ENCODE results near the gene INPP4B. TPM values are rescaled to one million over a fixed set of nuclear protein-coding genes. Genes with fewer than 3 reads are reported as not detected.
A peak's percentile ranks its signal among the peaks of the same experiment; 100 is the strongest.
"Not testable (repeated sequence)": the region's sequence is repeated elsewhere in the genome, so short reads cannot be mapped to it uniquely, and the experiment has no call there.

Gene INPP4B
- total and polyA plus RNA-seq, 2 donors: 2.3 to 7.8 TPM

- Histone ChIP-seq H3K27ac (ENCODE audit: low read depth in 1 of 2, low read length in 1 of 2) (peak overlapping the region; percentile 52 to 85), H3K4me3 (ENCODE audit: low read length in 2 of 2) (no peak overlapping the region), H3K36me3 (ENCODE audit: control insufficient read depth in 2 of 2, insufficient read depth in 2 of 2, low read length in 1 of 2) (no peaks in the 10 kb centered on the region), H3K4me1 (ENCODE audit: control insufficient read depth in 2 of 2, insufficient read depth in 2 of 2, low read length in 2 of 2) (peaks cover 4 to 13% of the 10 kb centered on the region in 2 donors), H3K9me3 (ENCODE audit: control insufficient read depth in 2 of 2, insufficient read depth in 1 of 2, low read length in 1 of 2) (peaks cover 0 to 9% of the 10 kb centered on the region in 2 donors), H3K27me3 (ENCODE audit: control insufficient read depth in 2 of 2, insufficient read depth in 1 of 2, low read length in 1 of 2) (no peaks in the 10 kb centered on the region)
- WGBS: 25% methylated on average over 4 of the region's 4 CpGs
- DNase-seq (ENCODE audit: low read depth in 6 of 9, low spot score in 9 of 9): peak; percentile 49 to 90 (median 71)
These were observed 200.5 kb downstream of the INPP4B start for GRCh38 chr4:142645475-142646108.

GRCh38 chr4:142644628-142645027 lies 201.5 kb downstream of the INPP4B start:
- DNase-seq (ENCODE audit: low read depth in 6 of 9, low spot score in 9 of 9); H3K4me3 ChIP-seq (ENCODE audit: low read length in 2 of 2); H3K36me3 ChIP-seq (ENCODE audit: control insufficient read depth in 2 of 2, insufficient read depth in 2 of 2, low read length in 1 of 2); H3K9me3 ChIP-seq (ENCODE audit: control insufficient read depth in 2 of 2, insufficient read depth in 1 of 2, low read length in 1 of 2); H3K27me3 ChIP-seq (ENCODE audit: control insufficient read depth in 2 of 2, insufficient read depth in 1 of 2, low read length in 1 of 2): not testable (repeated sequence)
- peak overlapping the region in 1 of 2 donors; percentile 32 for H3K27ac ChIP-seq (ENCODE audit: low read depth in 1 of 2, low read length in 1 of 2)
- H3K4me1 ChIP-seq (ENCODE audit: control insufficient read depth in 2 of 2, insufficient read depth in 2 of 2, low read length in 2 of 2): peaks cover 4 to 13% of the 10 kb centered on the region in 2 donors
- WGBS: 98% methylated on average over 1 of the region's 1 CpG

GRCh38 chr4:142637614-142638013 lies 208.5 kb downstream of the INPP4B start:
- Histone ChIP-seq H3K36me3 (ENCODE audit: control insufficient read depth in 2 of 2, insufficient read depth in 2 of 2, low read length in 1 of 2) (no peaks in the 10 kb centered on the region), H3K27ac (ENCODE audit: low read depth in 1 of 2, low read length in 1 of 2) (no peak overlapping the region), H3K9me3 (ENCODE audit: control insufficient read depth in 2 of 2, insufficient read depth in 1 of 2, low read length in 1 of 2) (no peaks in the 10 kb centered on the region), H3K4me3 (ENCODE audit: low read length in 2 of 2) (no peak overlapping the region), H3K27me3 (ENCODE audit: control insufficient read depth in 2 of 2, insufficient read depth in 1 of 2, low read length in 1 of 2) (no peaks in the 10 kb centered on the region), H3K4me1 (ENCODE audit: control insufficient read depth in 2 of 2, insufficient read depth in 2 of 2, low read length in 2 of 2) (no peaks in the 10 kb centered on the region)
- no peak for DNase-seq (ENCODE audit: low read depth in 6 of 9, low spot score in 9 of 9)
- 96% methylated on average over 2 of the region's 2 CpGs for WGBS

- WGBS: 98% methylated on average over 2 of the region's 2 CpGs
- no peaks in the 10 kb centered on the region for H3K9me3 ChIP-seq (ENCODE audit: control insufficient read depth in 2 of 2, insufficient read depth in 1 of 2, low read length in 1 of 2)
- no peaks in the 10 kb centered on the region for H3K27me3 ChIP-seq (ENCODE audit: control insufficient read depth in 2 of 2, insufficient read depth in 1 of 2, low read length in 1 of 2)
- H3K36me3 ChIP-seq (ENCODE audit: control insufficient read depth in 2 of 2, insufficient read depth in 2 of 2, low read length in 1 of 2): no peaks in the 10 kb centered on the region
- no peak overlapping the region for H3K27ac ChIP-seq (ENCODE audit: low read depth in 1 of 2, low read length in 1 of 2)
- H3K4me3 ChIP-seq (ENCODE audit: low read length in 2 of 2): no peak overlapping the region
- no peak for DNase-seq (ENCODE audit: low read depth in 6 of 9, low spot score in 9 of 9)
- H3K4me1 ChIP-seq (ENCODE audit: control insufficient read depth in 2 of 2, insufficient read depth in 2 of 2, low read length in 2 of 2): no peaks in the 10 kb centered on the region
These were observed 214.3 kb downstream of the INPP4B start for GRCh38 chr4:142631836-142632235.

DNA sequence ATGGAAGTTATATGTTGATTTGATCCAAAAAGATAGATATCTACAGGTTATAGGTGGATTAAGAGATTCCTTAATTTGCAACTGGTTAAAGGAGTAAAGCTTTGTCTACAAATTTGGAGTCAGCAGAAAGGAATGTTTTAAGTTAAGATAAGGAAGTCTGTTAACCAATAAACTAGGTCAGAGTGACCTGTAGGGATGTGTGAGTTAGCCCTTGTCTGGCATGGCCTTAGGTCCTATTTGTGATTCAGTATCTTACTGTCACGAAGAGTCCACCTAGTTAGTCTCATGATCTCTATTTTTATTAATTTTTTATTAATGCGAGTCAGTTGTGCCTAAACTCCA lies 230.8 kb downstream of the INPP4B start:
- Histone ChIP-seq H3K4me3 (ENCODE audit: low read length in 2 of 2) (no peak overlapping the region), H3K9me3 (ENCODE audit: control insufficient read depth in 2 of 2, insufficient read depth in 1 of 2, low read length in 1 of 2) (no peaks in the 10 kb centered on the region), H3K4me1 (ENCODE audit: control insufficient read depth in 2 of 2, insufficient read depth in 2 of 2, low read length in 2 of 2) (no peaks in the 10 kb centered on the region), H3K36me3 (ENCODE audit: control insufficient read depth in 2 of 2, insufficient read depth in 2 of 2, low read length in 1 of 2) (no peaks in the 10 kb centered on the region), H3K27ac (ENCODE audit: low read depth in 1 of 2, low read length in 1 of 2) (no peak overlapping the region), H3K27me3 (ENCODE audit: control insufficient read depth in 2 of 2, insufficient read depth in 1 of 2, low read length in 1 of 2) (no peaks in the 10 kb centered on the region)
- WGBS: 93% methylated on average over 2 of the region's 2 CpGs
- no peak for DNase-seq (ENCODE audit: low read depth in 6 of 9, low spot score in 9 of 9)

GRCh38 chr4:142614621-142615323 lies 231.3 kb downstream of the INPP4B start:
- no peaks in the 10 kb centered on the region for H3K27me3 ChIP-seq (ENCODE audit: control insufficient read depth in 2 of 2, insufficient read depth in 1 of 2, low read length in 1 of 2)
- no peak for DNase-seq (ENCODE audit: low read depth in 6 of 9, low spot score in 9 of 9)
- H3K4me1 ChIP-seq (ENCODE audit: control insufficient read depth in 2 of 2, insufficient read depth in 2 of 2, low read length in 2 of 2): no peaks in the 10 kb centered on the region
- no peaks in the 10 kb centered on the region for H3K36me3 ChIP-seq (ENCODE audit: control insufficient read depth in 2 of 2, insufficient read depth in 2 of 2, low read length in 1 of 2)
- H3K27ac ChIP-seq (ENCODE audit: low read depth in 1 of 2, low read length in 1 of 2): no peak overlapping the region
- H3K4me3 ChIP-seq (ENCODE audit: low read length in 2 of 2): no peak overlapping the region
- WGBS: 97% methylated on average over 2 of the region's 2 CpGs
- no peaks in the 10 kb centered on the region for H3K9me3 ChIP-seq (ENCODE audit: control insufficient read depth in 2 of 2, insufficient read depth in 1 of 2, low read length in 1 of 2)

- H3K4me3 ChIP-seq (ENCODE audit: low read length in 2 of 2): no peak overlapping the region
- H3K27me3 ChIP-seq (ENCODE audit: control insufficient read depth in 2 of 2, insufficient read depth in 1 of 2, low read length in 1 of 2): no peaks in the 10 kb centered on the region
- H3K4me1 ChIP-seq (ENCODE audit: control insufficient read depth in 2 of 2, insufficient read depth in 2 of 2, low read length in 2 of 2): no peaks in the 10 kb centered on the region
- H3K27ac ChIP-seq (ENCODE audit: low read depth in 1 of 2, low read length in 1 of 2): no peak overlapping the region
- H3K36me3 ChIP-seq (ENCODE audit: control insufficient read depth in 2 of 2, insufficient read depth in 2 of 2, low read length in 1 of 2): no peaks in the 10 kb centered on the region
- DNase-seq (ENCODE audit: low read depth in 6 of 9, low spot score in 9 of 9): no peak
- no peaks in the 10 kb centered on the region for H3K9me3 ChIP-seq (ENCODE audit: control insufficient read depth in 2 of 2, insufficient read depth in 1 of 2, low read length in 1 of 2)
- 96% methylated on average over 1 of the region's 1 CpG for WGBS
These were observed 238.1 kb downstream of the INPP4B start for GRCh38 chr4:142607976-142608375.

DNA sequence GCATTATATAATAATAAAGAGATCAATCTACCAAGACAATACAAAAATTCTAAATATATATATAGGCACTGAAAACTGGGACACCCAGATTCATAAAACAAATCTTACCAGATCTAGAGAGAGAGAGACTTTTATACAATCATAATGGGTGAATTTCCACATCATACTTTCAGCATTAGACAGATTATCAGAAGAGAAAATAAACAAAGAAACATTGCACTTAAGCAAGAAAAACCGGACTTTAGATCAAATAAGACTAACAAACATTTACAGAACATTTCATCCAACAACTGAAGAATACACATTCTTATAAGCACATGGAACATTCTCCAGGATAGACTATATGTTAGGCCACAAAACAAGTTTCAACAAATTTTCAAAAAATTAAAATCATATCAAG lies 245.1 kb downstream of the INPP4B start:
- no peaks in the 10 kb centered on the region for H3K4me1 ChIP-seq (ENCODE audit: control insufficient read depth in 2 of 2, insufficient read depth in 2 of 2, low read length in 2 of 2)
- WGBS: 98% methylated on average over 1 of the region's 1 CpG
- no peak overlapping the region for H3K4me3 ChIP-seq (ENCODE audit: low read length in 2 of 2)
- no peak for DNase-seq (ENCODE audit: low read depth in 6 of 9, low spot score in 9 of 9)
- H3K36me3 ChIP-seq (ENCODE audit: control insufficient read depth in 2 of 2, insufficient read depth in 2 of 2, low read length in 1 of 2): no peaks in the 10 kb centered on the region
- H3K27ac ChIP-seq (ENCODE audit: low read depth in 1 of 2, low read length in 1 of 2): no peak overlapping the region
- H3K27me3 ChIP-seq (ENCODE audit: control insufficient read depth in 2 of 2, insufficient read depth in 1 of 2, low read length in 1 of 2): no peaks in the 10 kb centered on the region
- no peaks in the 10 kb centered on the region for H3K9me3 ChIP-seq (ENCODE audit: control insufficient read depth in 2 of 2, insufficient read depth in 1 of 2, low read length in 1 of 2)

GRCh38 chr4:142598132-142598531 lies 248.0 kb downstream of the INPP4B start:
- no peaks in the 10 kb centered on the region for H3K36me3 ChIP-seq (ENCODE audit: control insufficient read depth in 2 of 2, insufficient read depth in 2 of 2, low read length in 1 of 2)
- H3K4me3 ChIP-seq (ENCODE audit: low read length in 2 of 2): no peak overlapping the region
- no peak overlapping the region for H3K27ac ChIP-seq (ENCODE audit: low read depth in 1 of 2, low read length in 1 of 2)
- no peaks in the 10 kb centered on the region for H3K9me3 ChIP-seq (ENCODE audit: control insufficient read depth in 2 of 2, insufficient read depth in 1 of 2, low read length in 1 of 2)
- no peaks in the 10 kb centered on the region for H3K4me1 ChIP-seq (ENCODE audit: control insufficient read depth in 2 of 2, insufficient read depth in 2 of 2, low read length in 2 of 2)
- H3K27me3 ChIP-seq (ENCODE audit: control insufficient read depth in 2 of 2, insufficient read depth in 1 of 2, low read length in 1 of 2): no peaks in the 10 kb centered on the region
- no peak for DNase-seq (ENCODE audit: low read depth in 6 of 9, low spot score in 9 of 9)
